GM12878 (cell line): ENCODE measurements around the gene TMCC3. TPM values are rescaled to one million over a fixed set of nuclear protein-coding genes. Genes with fewer than 3 reads are reported as not detected.

Source experiments
- ATAC-seq: fragments of 200-7000 bp; cut with Tn5 transposase; 3 replicates; pipeline ENCODE4 v1.9.1; 2020; ENCODE audit warnings: mild to moderate bottlenecking, moderate library complexity
- BruUV-seq: library from RNA; stranded (reverse); fragments of 400-500 nt; replicated peaks from 2 replicates; lab custom pipeline; 2021; lab: Mats Ljungman, UMichigan
- CTCF ChIA-PET: fragments of 300-600 bp; sonication (Branson Sonifier 250); formaldehyde crosslinking; extraction: SDS; loops from one replicate; lab custom pipeline; 2021; ENCODE audit warnings: inconsistent platforms; lab: Yijun Ruan, JAX
- POLR2A ChIA-PET: fragments of 350-600 bp; formaldehyde crosslinking; extraction: SDS; loops from one replicate; lab custom pipeline; 2021; ENCODE audit warnings: inconsistent platforms; lab: Charles Lee
- RAD21 ChIA-PET: fragments of 300-600 bp; sonication (Branson Sonifier 250); formaldehyde crosslinking; loops from one replicate; lab custom pipeline; 2023; ENCODE audit warnings: antibody characterized with exemption; ENCODE audit not compliant: unreplicated experiment; lab: Charles Lee
- SMC1A ChIA-PET: fragments of 300-600 bp; sonication (Branson Sonifier 250); formaldehyde crosslinking; loops from one replicate; lab custom pipeline; 2023; ENCODE audit not compliant: unreplicated experiment, uncharacterized antibody; lab: Charles Lee
- DNase-seq: peaks from one replicate; pipeline ENCODE4 v3.0.0-alpha.2; 2011; ENCODE audit warnings: low read depth, low spot score
- FAIRE-seq: peaks from 3 replicates; lab custom pipeline; 2011; peaks lifted over from hg19 to GRCh38; lab: Jason Lieb, UNC
- H2AFZ ChIP-seq: 2 replicates; pipeline ENCODE4 v1.6.0; 2011; ENCODE audit warnings: low read depth, low read length, control low read depth; ENCODE audit not compliant: control insufficient read depth
- H3K27ac ChIP-seq: 2 replicates; pipeline ENCODE4 v1.5.1; 2011; ENCODE audit warnings: control low read depth; ENCODE audit not compliant: control insufficient read depth, insufficient read depth
- H3K27me3 ChIP-seq, 2 experiments: replicated peaks in 1 of 2; 2 replicates each; pipeline versions ENCODE4 v1.6.0 to v1.6.1; 2011; ENCODE audit warnings: low read length in 1 of 2; ENCODE audit not compliant: control insufficient read depth in 2 of 2, insufficient read depth in 2 of 2
- H3K36me3 ChIP-seq, 2 experiments: 2 replicates each; pipeline ENCODE4 v1.5.1; 2011; ENCODE audit warnings: low read length in 1 of 2; ENCODE audit not compliant: control insufficient read depth in 2 of 2, insufficient read depth in 2 of 2
- H3K4me1 ChIP-seq: 2 replicates; pipeline ENCODE4 v1.6.1; 2011; ENCODE audit warnings: mild to moderate bottlenecking, low read length, moderate library complexity, mixed read lengths; ENCODE audit not compliant: control insufficient read depth, insufficient read depth
- H3K4me2 ChIP-seq: 2 replicates; pipeline ENCODE4 v1.6.0; 2011; ENCODE audit warnings: control low read depth; ENCODE audit not compliant: control insufficient read depth, insufficient read depth
- H3K4me3 ChIP-seq: fragments of 200-600 bp; sonication (generic); 2 replicates; pipeline ENCODE4 v1.5.1; 2016
- H3K79me2 ChIP-seq: 2 replicates; pipeline ENCODE4 v1.6.0; 2011; ENCODE audit warnings: low read length; ENCODE audit not compliant: control insufficient read depth, insufficient read depth
- H3K9ac ChIP-seq: 2 replicates; pipeline ENCODE4 v1.8.0; 2011; ENCODE audit warnings: low read length, control low read depth, mixed read lengths; ENCODE audit not compliant: control insufficient read depth, insufficient read depth
- H3K9me3 ChIP-seq: replicated peaks from 3 replicates; pipeline ENCODE4 v1.5.1; 2011; ENCODE audit warnings: mild to moderate bottlenecking, low read length; ENCODE audit not compliant: control insufficient read depth, insufficient read depth
- H4K20me1 ChIP-seq: 2 replicates; pipeline ENCODE4 v1.6.0; 2011; ENCODE audit not compliant: control insufficient read depth, insufficient read depth
- BRCA1 ChIP-seq: IDR thresholded peaks from 2 replicates; pipeline ENCODE4 v1.6.1; 2011; ENCODE audit warnings: low read depth, low read length, improper control_type of control experiment
- CBFB ChIP-seq: IDR thresholded peaks from 2 replicates; pipeline ENCODE4 v1.6.1; 2016; ENCODE audit warnings: antibody characterized with exemption, low read depth
- FOXK2 ChIP-seq: fragments of 450-650 bp; IDR thresholded peaks from 2 replicates; pipeline ENCODE4 v1.6.1; 2017; ENCODE audit warnings: mild to moderate bottlenecking, moderate library complexity
- HDGF ChIP-seq: fragments of 450-650 bp; IDR thresholded peaks from 2 replicates; pipeline ENCODE4 v1.6.1; 2016; ENCODE audit warnings: antibody characterized with exemption
- SIN3A ChIP-seq: IDR thresholded peaks from 2 replicates; pipeline ENCODE4 v1.6.1; 2012; ENCODE audit warnings: low read depth, low read length, improper control_type of control experiment
- SRF ChIP-seq, 2 experiments: IDR thresholded peaks; 2 replicates each; pipeline ENCODE4 v1.6.1; 2011; ENCODE audit warnings: low read depth in 2 of 2, low read length in 2 of 2, mild to moderate bottlenecking in 1 of 2, moderate library complexity in 1 of 2
- WGBS: methylation state at CpG from one replicate; pipeline ENCODE4 v1.1.6; 2016; ENCODE audit warnings: low lambda C conversion rate; ENCODE audit not compliant: insufficient replicate concordance, insufficient coverage; ENCODE audit errors: missing lambda C conversion rate; 5-methylcytosine and 5-hydroxymethylcytosine counted together
- in situ Hi-C: fragments of 300-500 bp; cut with MboI; formaldehyde crosslinking; loops from 9 replicates; pipeline ENCODE4 v1.14.3; 2018; ENCODE audit warnings: mixed read lengths
- intact Hi-C: fragments of 100-400 bp; cut with micrococcal nuclease; formaldehyde crosslinking; loops from one replicate; pipeline ENCODE4 v1.14.2; 2022; ENCODE audit not compliant: unreplicated experiment
- polyA plus RNA-seq, 11 experiments: library from polyadenylated mRNA; depleted of rRNA in 4 of 11; unstranded in 6 of 11; stranded (reverse) in 5 of 11; fragments of >200 nt; fragmentation: Nextera tagmentation in 4 of 11; fragmentation: Illumina TruSeq in 1 of 11; extraction: Ambion mirVana in 4 of 11; extraction: Trizol in 1 of 11; gene quantifications; 1 replicate in 1 of 11; 2 replicates in 10 of 11; pipeline versions ENCODE4 v1.2.1 to v1.2.3, GENCODE V29; 2011 to 2016; ENCODE audit warnings: inconsistent platforms in 2 of 11, missing spikeins in 2 of 11, low read depth in 1 of 11
- total RNA-seq, 4 experiments: library from RNA; depleted of rRNA in 3 of 4; stranded (reverse); fragments of >200 nt in 3 of 4; fragmentation: Illumina TruSeq in 1 of 4; extraction: Trizol in 1 of 4; gene quantifications; 2 replicates each; pipeline versions ENCODE4 v1.2.1 to v1.2.3, GENCODE V29; 2013 to 2021
- TF ChIP-seq, protein P1 (sequence below): IDR thresholded peaks from 2 replicates; pipeline ENCODE4 v1.6.1; 2012; ENCODE audit warnings: mild to moderate bottlenecking, low read depth, low read length
- TF ChIP-seq, protein P2 (sequence below): fragments of 450-650 bp; IDR thresholded peaks from 2 replicates; pipeline ENCODE4 v1.6.1; 2016; ENCODE audit warnings: mild to moderate bottlenecking

TMCC3 gene
- total and polyA plus RNA-seq, 10 of the 15 experiments (the other 5 are each of a cell fraction or from before 2014, with no cell fraction given), result 5.8 to 29.8 (median 12.6) TPM

DNA sequence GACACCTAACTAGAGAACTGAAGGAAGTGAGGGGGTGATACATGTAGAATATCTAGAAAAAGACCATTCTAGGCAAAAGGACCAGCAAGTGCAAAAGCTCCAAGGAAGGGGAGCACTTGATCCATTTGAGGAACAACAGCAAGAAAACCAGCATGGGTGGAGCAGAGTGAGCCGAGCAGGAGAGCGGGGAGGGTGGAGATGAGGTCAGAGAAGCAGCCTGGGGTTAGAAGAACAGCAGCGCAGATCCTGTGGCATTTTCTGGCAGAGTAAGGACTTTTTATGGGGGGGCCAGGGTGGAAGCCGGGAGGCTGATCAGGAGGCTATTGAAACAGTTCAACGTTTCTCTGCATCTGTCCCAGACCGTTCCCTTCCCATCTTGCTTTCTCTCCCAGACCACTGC, 24.5 kb upstream of the TMCC3 start:
- ChIA-PET SMC1A (interaction anchor here (2.1 kb wide), 1 partner anchor 11 kb away, joined by 4 read pairs; no protein-coding TSS in a partner anchor), CTCF (no interaction called here), POLR2A (interaction anchor here (0.7 kb wide), 1 partner anchor 1672 kb away, joined by 10 read pairs; no protein-coding TSS in a partner anchor), RAD21 (no interaction called here)
- H3K4me3 ChIP-seq, result no peak overlapping the region
- DNase-seq (no peak), ATAC-seq (no peak), FAIRE-seq (no peak)
- no TSS peak for BruUV-seq
- no peaks in the 10 kb centered on the region; the same call in 1 of the 2 replicates for H4K20me1 ChIP-seq
- peaks cover 8% of the 10 kb centered on the region for H3K79me2 ChIP-seq
- no peak overlapping the region for H3K4me2 ChIP-seq
- 88% methylated on average over 6 of the region's 6 CpGs for WGBS
- H2AFZ ChIP-seq, result no peak overlapping the region
- H3K9me3 ChIP-seq, result no peaks in the 10 kb centered on the region
- no peaks in the 10 kb centered on the region for H3K27me3 ChIP-seq
- H3K9ac ChIP-seq, result no peak overlapping the region
- TF ChIP-seq, protein P1, sequence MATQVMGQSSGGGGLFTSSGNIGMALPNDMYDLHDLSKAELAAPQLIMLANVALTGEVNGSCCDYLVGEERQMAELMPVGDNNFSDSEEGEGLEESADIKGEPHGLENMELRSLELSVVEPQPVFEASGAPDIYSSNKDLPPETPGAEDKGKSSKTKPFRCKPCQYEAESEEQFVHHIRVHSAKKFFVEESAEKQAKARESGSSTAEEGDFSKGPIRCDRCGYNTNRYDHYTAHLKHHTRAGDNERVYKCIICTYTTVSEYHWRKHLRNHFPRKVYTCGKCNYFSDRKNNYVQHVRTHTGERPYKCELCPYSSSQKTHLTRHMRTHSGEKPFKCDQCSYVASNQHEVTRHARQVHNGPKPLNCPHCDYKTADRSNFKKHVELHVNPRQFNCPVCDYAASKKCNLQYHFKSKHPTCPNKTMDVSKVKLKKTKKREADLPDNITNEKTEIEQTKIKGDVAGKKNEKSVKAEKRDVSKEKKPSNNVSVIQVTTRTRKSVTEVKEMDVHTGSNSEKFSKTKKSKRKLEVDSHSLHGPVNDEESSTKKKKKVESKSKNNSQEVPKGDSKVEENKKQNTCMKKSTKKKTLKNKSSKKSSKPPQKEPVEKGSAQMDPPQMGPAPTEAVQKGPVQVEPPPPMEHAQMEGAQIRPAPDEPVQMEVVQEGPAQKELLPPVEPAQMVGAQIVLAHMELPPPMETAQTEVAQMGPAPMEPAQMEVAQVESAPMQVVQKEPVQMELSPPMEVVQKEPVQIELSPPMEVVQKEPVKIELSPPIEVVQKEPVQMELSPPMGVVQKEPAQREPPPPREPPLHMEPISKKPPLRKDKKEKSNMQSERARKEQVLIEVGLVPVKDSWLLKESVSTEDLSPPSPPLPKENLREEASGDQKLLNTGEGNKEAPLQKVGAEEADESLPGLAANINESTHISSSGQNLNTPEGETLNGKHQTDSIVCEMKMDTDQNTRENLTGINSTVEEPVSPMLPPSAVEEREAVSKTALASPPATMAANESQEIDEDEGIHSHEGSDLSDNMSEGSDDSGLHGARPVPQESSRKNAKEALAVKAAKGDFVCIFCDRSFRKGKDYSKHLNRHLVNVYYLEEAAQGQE, result no peak
- TF ChIP-seq BRCA1, result no peak
- peaks cover 0 to 7% of the 10 kb centered on the region in 2 experiments; a peak in 3 of 4 replicates for H3K36me3 ChIP-seq
- in situ Hi-C loops (no loop called here), intact Hi-C loops (no loop called here)
- peaks cover 27% of the 10 kb centered on the region for H3K4me1 ChIP-seq
- no peak overlapping the region for H3K27ac ChIP-seq

DNA sequence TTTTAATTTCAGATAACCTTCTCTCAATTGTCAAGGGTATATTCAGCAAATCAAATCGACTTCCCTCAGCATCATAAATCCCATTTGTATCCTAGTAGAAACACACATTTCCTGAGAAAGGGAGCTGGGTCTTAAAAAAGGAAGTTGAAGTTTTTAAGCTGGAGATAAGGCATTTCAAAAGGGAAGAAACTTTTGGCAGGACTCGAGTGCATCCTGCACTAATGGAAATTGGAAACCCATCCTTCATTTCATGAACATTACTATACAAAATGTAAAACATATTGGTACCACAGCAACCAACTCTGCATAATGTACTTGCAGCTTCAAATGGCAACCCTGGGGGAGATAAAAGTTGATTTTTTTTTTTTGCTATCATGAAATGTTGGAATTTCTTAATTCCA, 23.7 kb upstream of the TMCC3 start:
- 66% methylated on average over 2 of the region's 2 CpGs for whole genome bisulfite sequencing
- intact Hi-C loops, result no loop called here
- no peaks in the 10 kb centered on the region; the same call in 1 of the 2 replicates for H4K20me1 ChIP-seq
- peaks cover 8% of the 10 kb centered on the region for H3K79me2 ChIP-seq
- POLR2A ChIA-PET, result no interaction called here
- in situ Hi-C loops, result no loop called here
- H3K9me3 ChIP-seq, result no peaks in the 10 kb centered on the region
- H3K27ac ChIP-seq, result no peak overlapping the region
- peaks cover 0 to 7% of the 10 kb centered on the region in 2 experiments; a peak in 3 of 4 replicates for H3K36me3 ChIP-seq
- CTCF ChIA-PET, result interaction anchor here (0.5 to 1.5 kb wide), 3 partner anchors 25 to 202 kb away, joined by 3 to 5 read pairs (median 3); no protein-coding TSS in a partner anchor
- BruUV-seq, result no TSS peak
- RAD21 ChIA-PET, result no interaction called here
- H3K4me3 ChIP-seq, result no peak overlapping the region
- no peak overlapping the region for H3K9ac ChIP-seq
- DNase-seq, result no peak
- no peaks in the 10 kb centered on the region for H3K27me3 ChIP-seq
- ATAC-seq, result no peak
- FAIRE-seq, result no peak
- no peak overlapping the region for H3K4me2 ChIP-seq
- peaks cover 27% of the 10 kb centered on the region for H3K4me1 ChIP-seq
- SMC1A ChIA-PET, result interaction anchor here (1.0 to 2.4 kb wide), 5 partner anchors 9 to 201 kb away, joined by 3 to 11 read pairs (median 4); no protein-coding TSS in a partner anchor
- no peak overlapping the region for H2AFZ ChIP-seq
- no peak for TF ChIP-seq CBFB
- TF ChIP-seq FOXK2, result no peak
- TF ChIP-seq, protein P2, sequence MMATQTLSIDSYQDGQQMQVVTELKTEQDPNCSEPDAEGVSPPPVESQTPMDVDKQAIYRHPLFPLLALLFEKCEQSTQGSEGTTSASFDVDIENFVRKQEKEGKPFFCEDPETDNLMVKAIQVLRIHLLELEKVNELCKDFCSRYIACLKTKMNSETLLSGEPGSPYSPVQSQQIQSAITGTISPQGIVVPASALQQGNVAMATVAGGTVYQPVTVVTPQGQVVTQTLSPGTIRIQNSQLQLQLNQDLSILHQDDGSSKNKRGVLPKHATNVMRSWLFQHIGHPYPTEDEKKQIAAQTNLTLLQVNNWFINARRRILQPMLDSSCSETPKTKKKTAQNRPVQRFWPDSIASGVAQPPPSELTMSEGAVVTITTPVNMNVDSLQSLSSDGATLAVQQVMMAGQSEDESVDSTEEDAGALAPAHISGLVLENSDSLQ, result no peak
- no peak for TF ChIP-seq HDGF
- no peak for TF ChIP-seq SRF (IDR thresholded peaks at IDR 0.05; ENCODE audit: low read depth in 2 of 2, low read length in 2 of 2)
- TF ChIP-seq SIN3A, result no peak
